GM18499 (cell line): Measurements from ENCODE around the gene LIF.
"Not testable (repeated sequence)": the region's sequence is repeated elsewhere in the genome, so short reads cannot be mapped to it uniquely, and the experiment has no call there.

Source experiments
- ATAC-seq: cut with Tn5 transposase; IDR thresholded peaks from one replicate; pipeline ENCODE4 v1.9.1; 2021; ENCODE audit warnings: moderate number of reproducible peaks; ENCODE audit not compliant: insufficient read depth, unreplicated experiment

LIF gene

DNA sequence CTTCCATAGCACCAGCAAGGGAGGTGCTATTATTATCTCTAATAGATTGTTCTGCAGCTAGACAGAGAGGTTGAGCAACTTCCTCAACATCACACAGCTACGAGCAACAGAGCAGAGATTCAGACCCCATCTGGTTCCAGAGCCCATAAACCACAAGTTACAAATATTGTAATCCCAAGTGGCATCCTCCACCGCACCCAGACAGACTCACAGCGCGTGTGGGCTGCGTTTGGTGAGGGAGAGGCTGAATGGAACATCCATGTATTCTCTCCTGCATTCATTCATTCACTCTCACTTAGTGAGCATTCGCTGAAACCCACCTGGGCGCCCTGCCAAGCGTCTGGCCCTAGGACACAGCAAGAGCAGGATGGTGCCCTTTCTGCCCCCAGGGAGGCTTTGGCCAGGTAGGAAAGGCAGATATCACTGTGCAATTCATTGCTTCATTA lies 33.5 kb downstream of the LIF start:
- ATAC-seq: no peak

DNA sequence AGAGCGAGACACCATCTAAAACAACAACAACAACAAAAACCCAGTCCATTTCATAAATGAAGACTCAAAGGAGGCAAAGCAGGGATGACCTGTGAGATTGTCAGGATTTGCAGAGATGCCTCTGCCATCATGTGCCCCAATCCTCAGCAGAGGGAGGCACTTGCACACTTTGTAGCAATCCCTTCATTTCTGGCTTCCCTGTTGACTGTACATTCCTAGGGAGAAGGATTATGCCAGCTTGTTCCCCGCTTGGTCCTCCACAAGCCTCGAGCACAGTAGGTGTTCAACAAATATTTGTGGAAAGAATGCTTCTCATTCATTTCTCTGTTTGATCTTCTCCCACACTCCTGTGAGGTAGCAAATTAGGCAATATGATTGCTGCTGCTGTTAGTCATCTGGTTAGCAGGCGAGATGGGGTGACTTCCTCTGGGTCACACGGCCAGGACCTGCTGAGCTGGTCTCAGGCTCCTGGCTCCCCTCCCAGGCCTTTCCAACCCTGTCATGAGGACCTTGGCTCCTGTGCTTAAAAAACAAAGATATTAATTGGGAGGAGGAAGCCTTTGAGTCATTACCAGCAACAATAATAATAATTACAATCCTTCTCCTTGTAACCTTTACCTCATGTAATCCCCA lies 34.1 kb downstream of the LIF start:
- ATAC-seq: no peak

DNA sequence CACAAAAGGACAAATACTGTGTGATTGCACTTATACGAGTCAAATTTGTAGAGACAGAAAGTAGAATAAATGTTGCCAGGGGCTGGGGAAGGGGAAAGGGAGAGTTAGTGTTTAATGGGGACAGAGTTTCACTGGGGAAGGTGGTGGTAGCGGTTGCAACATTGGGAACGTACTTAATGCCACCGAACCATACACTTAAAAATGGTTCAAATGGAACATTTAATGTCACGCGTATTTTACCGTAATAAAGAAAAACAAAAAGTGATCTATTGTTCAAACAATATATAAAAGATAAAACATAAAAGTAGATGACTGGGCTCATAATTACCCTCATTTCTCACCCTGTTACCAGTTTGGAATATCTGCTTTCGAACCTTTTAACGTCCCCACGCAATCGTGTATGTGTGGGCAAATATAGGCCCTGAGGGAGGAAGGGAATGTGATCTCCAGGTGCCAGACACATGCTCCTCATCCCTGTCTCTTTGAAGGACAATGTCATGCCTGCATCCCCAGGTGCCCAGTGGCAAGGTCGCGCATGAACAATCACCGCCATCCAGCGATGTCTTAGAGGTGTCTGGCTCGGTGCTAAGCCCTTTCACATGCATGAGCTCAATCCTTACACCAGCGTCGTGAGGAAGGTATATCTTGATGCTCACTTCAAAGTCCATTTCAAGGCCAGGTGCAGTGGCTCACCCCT lies 35.3 kb downstream of the LIF start:
- ATAC-seq: no peak

DNA sequence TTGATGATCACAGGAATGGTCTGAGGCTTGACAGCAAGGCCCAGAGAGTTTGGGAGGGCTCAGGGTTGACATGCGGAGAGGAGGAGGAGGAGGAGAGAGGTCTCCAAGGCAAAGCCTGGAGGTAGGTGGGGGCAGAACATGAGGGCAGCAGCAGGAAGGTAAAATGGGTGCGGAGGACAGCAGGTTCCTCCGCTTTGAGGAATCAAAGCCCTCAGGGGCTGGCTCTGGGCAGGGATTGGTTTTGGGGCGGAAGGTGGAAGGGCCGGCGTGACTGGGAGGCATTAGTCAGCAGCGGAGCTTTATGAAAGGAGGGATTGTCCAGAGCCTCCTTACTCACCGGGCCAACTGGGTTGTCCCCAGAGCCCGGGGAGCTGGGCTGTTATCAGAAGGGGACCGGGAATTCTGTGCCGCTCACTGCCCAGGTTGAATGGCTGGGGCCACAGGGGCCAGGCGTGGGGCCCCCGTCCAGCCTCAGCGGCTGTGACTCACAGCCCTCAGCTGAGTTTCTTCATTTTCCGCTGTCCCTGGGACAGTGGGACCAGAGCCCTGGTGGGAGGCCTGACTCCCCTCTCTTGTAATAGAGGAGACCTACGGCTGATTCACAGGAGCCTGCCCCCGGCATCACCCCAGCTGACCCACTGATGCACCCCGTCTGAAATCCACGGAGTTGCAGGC lies 36.2 kb downstream of the LIF start:
- ATAC-seq: no peak

DNA sequence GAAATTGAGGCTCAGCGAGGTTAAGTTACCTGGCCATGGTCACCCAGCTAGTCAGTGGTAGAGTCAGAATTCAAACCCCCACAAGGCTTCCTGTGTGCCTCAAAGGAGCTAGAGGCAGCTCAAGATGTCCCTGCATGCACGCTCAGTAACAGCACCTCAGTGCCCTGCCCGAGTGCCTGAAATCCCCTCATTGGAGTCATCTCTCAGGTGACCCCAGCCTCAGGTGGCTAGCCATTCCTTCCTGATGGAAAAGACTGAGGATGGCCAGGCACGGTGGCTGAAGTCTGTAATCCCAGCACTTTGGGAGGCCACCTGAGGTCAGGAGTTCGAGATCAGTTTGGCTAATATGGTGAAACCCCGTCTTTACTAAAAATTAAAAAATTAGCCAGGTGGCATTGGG lies 36.9 kb downstream of the LIF start:
- ATAC-seq: no peak

DNA sequence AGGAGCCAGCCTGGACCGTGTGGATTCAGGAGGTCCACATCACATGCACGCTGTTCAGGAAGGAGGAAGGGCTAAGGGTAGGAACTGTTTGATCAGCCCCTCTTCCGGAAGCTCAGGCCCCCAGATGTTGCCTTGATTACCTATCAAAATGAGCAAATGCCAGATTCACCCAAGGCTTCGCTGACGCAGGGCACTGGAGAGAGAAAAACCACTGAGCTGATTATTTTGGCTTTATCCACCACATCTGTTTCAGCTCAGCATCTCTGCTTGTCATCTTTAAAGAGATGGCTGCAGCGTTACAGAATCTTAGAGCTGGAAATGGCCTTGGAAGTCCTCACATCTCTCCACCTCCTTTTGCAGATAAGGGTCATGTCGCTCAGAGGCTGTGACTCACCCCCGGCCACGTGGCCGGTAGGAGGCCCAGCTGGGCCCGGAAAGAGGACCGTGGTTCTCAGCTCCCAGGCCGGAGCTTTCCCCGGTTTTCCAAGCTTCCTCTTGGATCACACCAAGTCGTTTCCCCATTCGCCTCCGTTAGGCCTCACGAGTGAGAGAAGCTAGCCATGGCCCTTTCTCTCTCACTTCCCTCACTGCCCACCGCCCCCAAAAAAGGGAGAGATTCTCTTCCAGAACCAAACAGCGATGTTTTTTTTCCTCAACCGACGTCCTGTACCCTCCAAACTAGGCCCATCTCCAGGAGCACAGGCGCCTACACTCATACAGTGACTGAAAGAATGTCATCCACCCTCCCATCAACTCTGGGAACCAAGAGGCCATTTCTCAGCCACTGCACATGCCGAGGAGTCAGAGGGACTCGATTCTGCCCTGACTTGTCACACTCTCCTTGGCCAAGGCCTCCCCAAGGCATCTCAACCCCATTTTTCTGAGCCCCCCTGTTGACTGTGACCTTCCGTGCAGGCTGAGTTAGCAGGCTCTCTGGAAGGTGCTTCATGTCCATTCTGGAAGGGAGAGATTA lies 37.6 kb downstream of the LIF start:
- no peak for ATAC-seq

DNA sequence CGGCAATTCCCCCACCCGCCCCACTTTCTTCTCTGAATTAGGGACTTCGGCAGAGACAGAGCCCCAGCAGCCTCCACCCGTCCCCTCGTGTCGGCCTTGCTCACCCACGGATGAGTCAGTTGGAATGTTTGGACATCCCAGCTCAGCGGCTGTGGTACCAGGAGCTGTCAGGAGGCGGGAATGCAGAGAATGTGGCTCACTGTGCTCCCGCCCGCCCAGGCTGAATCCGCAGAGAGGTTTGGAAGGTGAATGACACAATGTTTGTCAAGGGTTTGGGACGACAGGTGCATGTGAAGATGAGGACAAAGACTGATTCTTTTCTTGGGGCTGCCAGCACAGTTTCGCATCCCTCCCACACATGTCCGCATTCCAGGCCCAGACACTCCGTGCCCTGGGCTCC lies 39.6 kb downstream of the LIF start:
- ATAC-seq: no peak

DNA sequence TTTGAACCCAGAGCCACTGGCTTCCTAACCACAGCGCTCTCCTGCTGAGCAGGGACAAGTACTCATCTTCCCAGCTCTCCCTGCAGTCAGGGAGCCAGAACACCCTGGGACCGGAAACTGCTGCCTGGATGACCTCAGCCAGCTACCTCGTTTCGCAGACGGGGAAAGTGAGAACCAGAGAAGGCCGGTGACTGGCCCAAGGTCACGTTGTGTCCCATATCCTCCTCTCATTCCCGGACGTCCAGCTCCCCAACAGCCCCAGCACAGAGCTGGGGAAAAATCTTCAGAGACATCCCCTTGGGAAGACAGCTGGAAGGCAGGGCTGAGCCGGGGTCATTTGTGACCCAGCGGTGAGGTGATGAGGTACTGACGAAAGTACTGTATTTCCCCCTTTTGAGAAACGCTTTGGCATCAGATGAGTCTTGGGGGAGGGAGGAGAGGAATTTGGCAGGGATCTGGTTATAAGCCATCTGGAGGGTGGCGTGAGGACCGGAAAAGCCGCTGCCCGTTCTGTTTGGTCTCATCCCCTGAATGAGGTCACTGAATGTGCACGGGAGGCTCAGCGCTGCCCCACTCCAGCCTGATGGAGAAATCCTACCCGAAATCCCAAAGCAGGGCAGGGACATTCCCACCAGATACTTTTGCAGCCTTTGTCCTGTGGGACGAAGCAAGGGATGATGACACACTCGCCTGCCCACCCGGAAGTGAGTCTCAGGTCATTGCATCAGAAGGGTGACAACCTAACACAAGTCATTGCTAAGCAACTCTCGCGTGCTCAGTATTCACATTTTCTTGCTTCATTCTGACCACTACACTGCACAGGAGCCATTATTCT lies 41.1 kb downstream of the LIF start:
- ATAC-seq: no peak

DNA sequence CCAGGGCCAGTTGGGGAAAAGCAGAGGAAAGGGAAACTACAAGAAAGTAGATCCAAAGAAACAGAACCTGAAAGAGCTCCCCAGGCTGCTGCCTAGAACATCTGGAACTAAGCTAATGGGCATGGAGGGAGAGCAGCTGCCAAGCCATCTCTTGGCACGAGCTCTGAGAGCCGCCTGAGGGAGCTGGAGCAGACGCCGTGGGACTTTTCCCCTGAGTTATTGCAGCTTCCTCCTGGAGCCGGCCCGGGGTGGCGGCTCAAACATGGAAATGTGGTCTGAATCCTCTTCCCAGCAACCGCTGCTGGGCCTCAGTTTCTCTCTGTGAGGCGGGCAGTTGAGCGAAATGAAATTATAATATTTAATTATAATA lies 41.8 kb downstream of the LIF start:
- no peak for ATAC-seq

DNA sequence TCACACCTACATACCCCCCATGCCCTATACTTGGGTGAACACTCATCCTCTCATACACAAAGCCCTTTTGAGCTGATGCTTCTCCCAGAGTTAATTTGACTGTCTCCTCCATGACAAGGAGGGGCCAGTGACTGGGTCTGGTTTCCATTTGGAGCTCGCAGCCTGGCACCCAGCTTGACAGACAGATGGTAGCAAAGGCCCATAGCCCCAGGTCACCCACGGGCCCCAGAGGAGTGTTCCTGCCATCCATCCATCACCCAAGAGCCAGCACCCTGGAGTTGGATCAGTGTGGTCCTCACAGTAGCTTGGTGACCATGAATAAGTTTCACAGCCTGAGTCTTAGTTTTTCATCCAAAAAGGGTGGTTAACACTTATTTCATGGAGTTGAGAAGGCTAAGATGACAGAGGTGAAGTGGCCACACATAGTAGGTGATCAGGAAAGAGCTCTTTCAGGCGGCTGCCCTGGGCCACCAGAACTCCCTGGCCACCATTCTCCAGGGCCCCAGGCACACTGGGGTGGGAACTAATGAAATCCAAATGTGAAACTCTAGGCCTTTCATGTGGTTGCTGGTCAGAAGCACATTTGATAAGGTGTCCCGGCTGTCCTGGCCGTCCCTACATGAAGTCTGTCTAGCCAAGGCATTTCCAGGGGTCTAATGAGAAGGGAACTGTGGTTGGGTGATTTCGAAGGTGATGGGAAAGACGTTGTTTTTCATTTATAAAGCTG lies 42.4 kb downstream of the LIF start:
- no peak for ATAC-seq

DNA sequence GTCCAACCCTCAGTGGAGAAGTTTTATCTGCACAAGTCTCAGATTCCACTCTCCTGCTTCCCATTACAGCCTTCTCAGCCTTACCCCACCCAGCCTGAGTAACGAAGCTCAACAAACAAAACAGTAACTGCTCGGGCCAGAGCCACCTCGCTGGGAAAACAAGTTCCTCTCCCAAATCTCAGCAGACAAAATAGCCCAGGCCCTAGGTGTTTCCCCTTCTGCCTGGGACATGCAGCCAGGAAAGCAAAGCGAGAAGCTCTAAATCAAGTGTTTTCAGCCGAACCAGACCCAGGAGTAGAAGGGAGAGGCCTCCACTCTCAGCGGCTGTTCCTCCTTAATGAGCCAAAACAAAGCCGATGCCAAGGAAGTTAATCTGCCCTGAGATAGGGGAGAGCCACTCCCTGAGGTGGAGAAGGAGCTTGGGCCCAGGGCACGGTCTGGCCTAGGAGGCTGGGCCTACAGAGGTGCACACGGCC lies 44.0 kb downstream of the LIF start:
- no peak for ATAC-seq

DNA sequence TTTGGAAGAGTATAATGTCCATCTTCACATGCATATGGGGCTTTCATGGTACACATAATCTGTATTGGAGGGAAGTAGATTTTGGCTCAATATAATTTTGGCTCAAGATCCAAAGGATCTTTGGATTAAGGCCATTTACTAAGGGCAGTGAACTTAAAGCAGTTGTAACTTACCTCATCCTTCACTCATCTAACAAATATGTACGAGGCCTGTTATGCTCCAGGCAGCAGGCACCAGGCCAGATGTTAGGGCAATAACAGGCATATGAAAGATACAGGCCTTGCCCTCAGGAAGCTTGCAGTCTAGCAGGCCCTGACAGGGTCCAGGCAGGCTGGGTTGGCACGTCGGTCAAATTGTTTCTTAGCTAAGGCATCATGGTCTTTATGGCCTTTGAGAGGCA lies 44.6 kb downstream of the LIF start:
- no peak for ATAC-seq

DNA sequence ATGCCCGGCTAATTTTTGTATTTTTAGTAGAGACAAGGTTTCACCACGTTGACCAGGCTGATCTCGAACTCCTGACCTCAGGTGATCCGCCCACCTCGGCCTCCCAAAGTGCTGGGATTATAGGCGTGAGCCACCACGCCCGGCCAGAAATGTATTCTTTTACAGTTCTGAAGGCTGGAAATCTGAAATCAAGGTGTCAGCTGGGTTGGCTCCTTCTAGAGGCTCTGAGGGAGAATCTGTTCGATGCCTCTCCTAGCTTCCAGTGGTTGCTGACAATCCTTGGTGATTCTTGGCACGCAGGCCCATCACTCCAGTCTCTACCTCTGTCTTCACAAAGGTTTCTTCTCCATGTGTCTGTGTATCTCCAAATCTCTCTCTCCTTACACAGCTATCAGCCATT lies 45.7 kb downstream of the LIF start:
- not testable (repeated sequence) for ATAC-seq

DNA sequence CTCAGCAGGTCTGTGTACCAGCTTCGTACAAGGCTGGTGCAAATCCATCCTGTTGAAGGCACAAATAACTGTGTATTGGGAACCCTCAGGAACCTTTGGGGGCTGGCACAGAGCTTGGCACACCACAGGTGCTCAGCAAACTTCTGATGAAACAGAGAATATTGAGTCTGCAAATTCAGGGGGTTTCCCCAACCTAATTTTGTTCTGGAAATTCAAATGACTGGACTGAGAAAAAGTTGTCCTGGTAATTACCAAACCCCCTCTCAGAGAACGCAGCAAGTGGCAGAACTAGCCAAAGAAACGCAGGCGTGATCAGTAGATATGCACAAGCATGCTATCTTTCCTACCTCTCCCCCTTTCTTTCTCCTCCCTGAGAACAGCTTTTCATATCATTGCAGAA lies 47.6 kb downstream of the LIF start:
- no peak for ATAC-seq

DNA sequence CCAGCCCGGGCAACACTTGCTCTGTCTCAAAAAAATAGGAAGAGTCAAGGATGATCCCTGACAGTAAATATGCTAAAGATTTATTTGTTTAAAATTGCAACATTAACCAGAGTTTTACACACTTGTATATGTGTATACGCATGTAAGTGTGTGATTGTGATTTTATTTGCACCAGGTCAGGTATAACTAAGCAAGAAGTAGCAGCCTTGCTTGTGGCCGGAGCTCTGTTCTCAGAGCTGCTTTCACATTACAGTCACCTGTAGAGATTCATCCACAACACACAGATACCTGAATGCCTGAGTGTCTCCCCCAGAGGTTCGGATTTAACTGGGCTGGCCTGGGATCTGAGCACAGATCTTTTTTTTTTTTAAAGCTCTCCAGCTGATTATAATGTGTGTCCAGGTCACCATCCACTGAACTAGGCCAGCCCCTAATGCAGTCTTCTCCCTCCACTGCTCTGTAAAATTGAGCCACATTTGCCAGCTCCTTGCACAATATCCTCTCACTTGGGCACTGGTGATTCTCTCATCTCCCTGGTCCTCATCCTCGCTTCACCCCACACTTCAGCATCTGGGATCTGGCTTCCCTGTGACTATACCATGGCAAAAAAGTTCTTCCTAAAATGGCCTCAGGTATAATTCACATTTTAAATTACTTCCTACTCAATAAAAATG lies 48.3 kb downstream of the LIF start:
- no peak for ATAC-seq

DNA sequence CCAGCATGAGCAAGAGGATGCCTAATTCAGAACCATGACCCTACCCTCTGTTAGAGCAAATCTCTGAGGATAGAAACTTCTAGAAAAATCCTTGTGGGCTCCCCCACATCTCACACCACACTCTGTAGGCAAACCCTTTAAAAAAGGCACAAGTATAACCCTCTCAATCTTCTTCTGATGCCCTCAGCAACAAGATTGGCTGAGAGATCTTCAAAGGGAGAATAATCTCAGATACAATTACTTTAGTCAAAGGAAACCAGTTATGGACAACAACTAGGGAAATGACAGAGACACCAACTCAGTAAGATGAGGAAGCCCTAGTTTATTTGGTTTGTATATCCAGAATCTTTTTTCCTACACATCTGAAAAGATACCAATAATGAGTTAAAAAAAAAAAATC lies 49.2 kb downstream of the LIF start:
- no peak for ATAC-seq

DNA sequence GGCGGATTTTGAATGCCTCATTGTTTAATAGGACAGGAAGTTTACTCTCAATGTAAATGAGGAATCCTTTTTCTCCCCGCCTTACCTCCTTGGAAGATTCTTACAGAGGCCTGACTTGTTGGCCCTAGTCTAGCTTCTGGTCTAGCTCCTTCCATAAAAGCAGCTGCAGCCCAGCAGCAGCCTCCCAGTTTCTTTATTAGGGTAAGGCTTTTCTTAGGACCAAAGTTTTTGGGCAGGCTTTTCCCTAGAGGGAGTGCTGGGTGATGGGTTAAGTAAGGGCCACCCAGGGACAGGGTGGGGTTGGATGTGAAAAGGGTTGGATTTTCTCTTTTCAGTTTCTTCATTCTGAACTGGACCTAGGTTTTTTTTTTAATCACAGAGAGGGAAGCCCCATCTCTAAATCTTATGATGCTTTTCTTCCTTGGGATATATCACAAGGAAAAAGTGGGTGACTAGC lies 49.7 kb downstream of the LIF start:
- ATAC-seq: no peak

DNA sequence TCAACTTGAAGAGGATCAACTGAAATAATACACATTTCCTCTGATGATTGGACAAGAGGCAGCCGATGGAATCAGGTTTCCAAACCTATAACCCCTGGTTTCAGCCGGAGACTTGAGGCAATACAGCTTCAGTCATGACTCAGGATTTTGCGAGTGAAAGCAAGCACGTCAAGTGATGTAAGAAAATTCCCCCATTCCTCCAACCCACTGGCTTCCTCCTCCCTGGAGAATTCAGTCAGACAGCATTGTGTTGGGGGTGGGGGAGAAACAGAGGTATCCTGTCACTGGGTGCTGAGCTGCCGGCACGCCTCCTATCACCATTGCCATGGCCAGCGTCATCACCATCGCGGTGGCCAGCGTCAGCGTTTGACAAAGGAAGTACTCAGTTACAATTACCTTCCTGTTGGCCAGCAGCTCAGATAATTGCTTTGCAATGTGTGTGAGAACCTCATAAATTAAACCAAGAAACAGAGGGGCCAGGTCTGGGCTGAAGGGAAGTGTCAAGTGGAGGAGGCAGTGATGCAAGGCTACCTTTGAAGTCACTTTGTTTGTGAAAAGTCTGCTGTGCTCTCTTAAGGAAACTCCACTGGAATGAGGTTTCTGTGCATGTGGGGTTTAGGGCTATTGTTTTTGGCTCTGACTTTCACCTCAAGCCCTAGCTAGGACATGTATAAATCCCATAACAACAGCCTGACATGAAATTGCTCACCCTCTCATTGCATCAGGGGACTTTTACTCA lies 50.2 kb downstream of the LIF start:
- no peak for ATAC-seq
